Fibroblast of villous mesenchyme (primary cell): ENCODE measurements around the gene EMCN. TPM values are rescaled to one million over a fixed set of nuclear protein-coding genes. Genes with fewer than 3 reads are reported as not detected.

Source experiments
- DNase-seq: peaks from one replicate; pipeline ENCODE4 v3.0.0-alpha.2; 2010; ENCODE audit warnings: low read depth
- H3K4me3 ChIP-seq: 2 replicates; pipeline ENCODE4 v1.5.1; 2011; ENCODE audit warnings: low read depth, mild to moderate bottlenecking, low read length
- total RNA-seq: library from RNA; depleted of rRNA; stranded (reverse); fragments of >200 nt; gene quantifications from 2 replicates; pipeline ENCODE4 v1.2.3, GENCODE V29; 2012
- TF ChIP-seq, protein P1 (sequence below): IDR thresholded peaks from 2 replicates; pipeline ENCODE4 v1.5.1; 2012; ENCODE audit warnings: low read depth, mild to moderate bottlenecking, low read length; ENCODE audit not compliant: insufficient read depth

The EMCN gene
- total RNA-seq, 1 donor = not detected

- TF ChIP-seq, protein P1, sequence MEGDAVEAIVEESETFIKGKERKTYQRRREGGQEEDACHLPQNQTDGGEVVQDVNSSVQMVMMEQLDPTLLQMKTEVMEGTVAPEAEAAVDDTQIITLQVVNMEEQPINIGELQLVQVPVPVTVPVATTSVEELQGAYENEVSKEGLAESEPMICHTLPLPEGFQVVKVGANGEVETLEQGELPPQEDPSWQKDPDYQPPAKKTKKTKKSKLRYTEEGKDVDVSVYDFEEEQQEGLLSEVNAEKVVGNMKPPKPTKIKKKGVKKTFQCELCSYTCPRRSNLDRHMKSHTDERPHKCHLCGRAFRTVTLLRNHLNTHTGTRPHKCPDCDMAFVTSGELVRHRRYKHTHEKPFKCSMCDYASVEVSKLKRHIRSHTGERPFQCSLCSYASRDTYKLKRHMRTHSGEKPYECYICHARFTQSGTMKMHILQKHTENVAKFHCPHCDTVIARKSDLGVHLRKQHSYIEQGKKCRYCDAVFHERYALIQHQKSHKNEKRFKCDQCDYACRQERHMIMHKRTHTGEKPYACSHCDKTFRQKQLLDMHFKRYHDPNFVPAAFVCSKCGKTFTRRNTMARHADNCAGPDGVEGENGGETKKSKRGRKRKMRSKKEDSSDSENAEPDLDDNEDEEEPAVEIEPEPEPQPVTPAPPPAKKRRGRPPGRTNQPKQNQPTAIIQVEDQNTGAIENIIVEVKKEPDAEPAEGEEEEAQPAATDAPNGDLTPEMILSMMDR = no peak
- peak; percentile 52 for DNase-seq
- H3K4me3 ChIP-seq = no peak overlapping the region
Observed at GRCh38 chr4:100494166-100494565, 23.7 kb downstream of the EMCN start.

- TF ChIP-seq, protein P1 = no peak
- H3K4me3 ChIP-seq = no peak overlapping the region
- peak; percentile 24 for DNase-seq
Observed at GRCh38 chr4:100493756-100494155, 24.1 kb downstream of the EMCN start.

GRCh38 chr4:100492129-100492528 lies 25.7 kb downstream of the EMCN start:
- H3K4me3 ChIP-seq = no peak overlapping the region
- no peak for DNase-seq
- TF ChIP-seq, protein P1 = no peak

DNA sequence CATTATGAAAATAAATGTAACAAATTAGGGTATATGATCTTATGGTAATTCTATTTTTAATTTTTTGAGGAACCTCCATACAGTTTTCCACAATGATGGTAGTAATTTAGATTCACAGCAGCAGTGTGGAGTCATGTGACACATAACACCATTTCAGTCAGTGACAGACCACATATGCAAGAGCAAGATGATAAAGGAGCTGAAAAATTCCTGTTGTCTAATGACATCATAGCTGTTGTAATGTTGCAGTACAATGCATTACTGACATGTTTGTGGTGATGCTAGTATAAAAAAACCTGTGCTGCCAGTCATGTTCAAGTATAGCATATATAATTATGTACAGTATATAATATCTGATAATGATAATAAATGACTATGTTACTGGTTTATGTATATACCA lies 28.5 kb downstream of the EMCN start:
- H3K4me3 ChIP-seq = no peak overlapping the region
- no peak for DNase-seq

GRCh38 chr4:100486496-100486895 lies 31.3 kb downstream of the EMCN start:
- H3K4me3 ChIP-seq = no peak overlapping the region
- TF ChIP-seq, protein P1 = no peak
- DNase-seq = no peak

More for the DNA sequence above, 28.5 kb downstream of the EMCN start:
- TF ChIP-seq, protein P1 = no peak

DNA sequence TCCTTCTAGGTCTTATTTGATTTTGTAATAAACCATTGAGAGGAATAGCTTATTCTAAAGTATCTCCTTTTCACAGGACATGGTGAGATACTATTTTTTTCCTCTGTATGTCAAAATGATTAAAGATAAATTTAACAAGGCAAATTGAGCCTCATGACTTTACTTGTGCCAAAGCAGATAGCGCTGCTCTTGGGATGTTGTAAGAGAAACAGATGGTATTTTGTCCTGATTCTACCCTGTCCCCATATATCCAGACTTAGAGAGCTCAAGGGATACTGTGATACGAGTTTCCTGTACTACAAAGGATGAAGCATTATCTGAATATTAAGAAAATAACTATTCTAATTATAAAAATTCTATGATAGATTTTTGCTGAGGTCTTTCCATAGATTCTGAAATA lies 34.0 kb downstream of the EMCN start:
- TF ChIP-seq, protein P1 = no peak
- no peak overlapping the region for H3K4me3 ChIP-seq
- no peak for DNase-seq

DNA sequence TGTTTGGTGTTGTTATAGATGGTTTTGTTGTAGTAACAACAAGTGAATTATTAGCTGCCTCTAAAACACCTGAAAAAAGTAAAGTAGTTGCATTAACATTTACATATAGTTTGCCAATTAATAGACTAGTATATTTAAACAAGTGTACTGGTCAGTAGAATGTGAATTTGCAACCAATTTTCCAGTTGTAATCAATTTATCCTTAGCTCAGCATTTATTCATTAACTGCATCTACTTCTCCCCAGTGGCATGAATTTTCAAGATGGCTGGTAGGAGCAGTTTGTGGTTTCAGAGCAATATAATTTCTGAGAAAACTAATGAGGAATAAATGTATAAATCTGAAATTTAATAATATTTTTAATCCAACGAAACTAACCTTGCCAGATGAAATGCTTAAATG lies 37.9 kb downstream of the EMCN start:
- TF ChIP-seq, protein P1 = no peak
- no peak overlapping the region for H3K4me3 ChIP-seq
- DNase-seq = no peak
